NT2/D1 (cell line): ENCODE results near the gene G3BP2.

Experiments
- SUZ12 ChIP-seq: IDR thresholded peaks from 2 replicates; pipeline ENCODE4 v1.6.1; 2011; ENCODE audit not compliant: insufficient read length, insufficient read depth; ENCODE audit errors: extremely low read depth
- YY1 ChIP-seq: IDR thresholded peaks from 2 replicates; pipeline ENCODE4 v1.6.1; 2011; ENCODE audit not compliant: insufficient read length, insufficient read depth
- ZNF274 ChIP-seq: IDR thresholded peaks from 2 replicates; pipeline ENCODE4 v1.6.1; 2011; ENCODE audit warnings: mild to moderate bottlenecking, low read depth, low read length

GRCh38 chr4:75660491-75660890 is 12.7 kb downstream of the G3BP2 start:
- TF ChIP-seq ZNF274 (no peak), YY1 (no peak), SUZ12 (no peak)
